Measurements from ENCODE around the gene ADAR. TPM values are rescaled to one million over a fixed set of nuclear protein-coding genes. Genes with fewer than 3 reads are reported as not detected.

ADAR gene
- polyA plus RNA-seq, 1 experiment, result 143 TPM

DNA sequence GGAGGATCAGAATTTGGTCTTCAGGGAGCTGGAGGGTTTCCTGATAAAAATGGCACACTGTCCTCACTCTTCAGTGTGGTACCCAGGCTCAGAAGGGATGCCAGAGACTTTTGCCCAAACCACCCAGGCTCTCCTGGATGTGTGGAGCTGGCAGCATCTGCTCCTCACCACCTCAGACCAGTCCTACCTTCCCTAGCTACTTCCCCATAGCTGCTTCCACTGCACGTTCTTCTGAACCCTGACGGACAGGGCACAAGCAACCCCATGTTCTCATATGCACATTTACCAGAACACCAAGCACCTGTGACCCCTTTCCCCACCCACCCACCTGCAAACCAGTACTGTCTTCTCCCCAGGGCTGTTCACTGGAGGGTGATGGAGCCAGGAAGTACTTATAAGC lies 4.7 kb downstream of the ADAR start:
- Histone ChIP-seq H3K36me3 (ENCODE audit: control insufficient read depth, insufficient read depth, low read length) (peaks cover 16% of the 10 kb centered on the region), H3K27me3 (ENCODE audit: control insufficient read depth, insufficient read depth, low read length) (no peaks in the 10 kb centered on the region), H3K4me3 (ENCODE audit: low read depth, low read length) (no peak overlapping the region)
- ChIA-PET POLR2A (no interaction called here), CTCF (interaction anchor here (0.6 to 1.0 kb wide), 2 partner anchors 12 to 44 kb away, joined by 3 read pairs; no protein-coding TSS in a partner anchor)
- no peak for DNase-seq (ENCODE audit: low read depth)
- TF ChIP-seq, protein P1, sequence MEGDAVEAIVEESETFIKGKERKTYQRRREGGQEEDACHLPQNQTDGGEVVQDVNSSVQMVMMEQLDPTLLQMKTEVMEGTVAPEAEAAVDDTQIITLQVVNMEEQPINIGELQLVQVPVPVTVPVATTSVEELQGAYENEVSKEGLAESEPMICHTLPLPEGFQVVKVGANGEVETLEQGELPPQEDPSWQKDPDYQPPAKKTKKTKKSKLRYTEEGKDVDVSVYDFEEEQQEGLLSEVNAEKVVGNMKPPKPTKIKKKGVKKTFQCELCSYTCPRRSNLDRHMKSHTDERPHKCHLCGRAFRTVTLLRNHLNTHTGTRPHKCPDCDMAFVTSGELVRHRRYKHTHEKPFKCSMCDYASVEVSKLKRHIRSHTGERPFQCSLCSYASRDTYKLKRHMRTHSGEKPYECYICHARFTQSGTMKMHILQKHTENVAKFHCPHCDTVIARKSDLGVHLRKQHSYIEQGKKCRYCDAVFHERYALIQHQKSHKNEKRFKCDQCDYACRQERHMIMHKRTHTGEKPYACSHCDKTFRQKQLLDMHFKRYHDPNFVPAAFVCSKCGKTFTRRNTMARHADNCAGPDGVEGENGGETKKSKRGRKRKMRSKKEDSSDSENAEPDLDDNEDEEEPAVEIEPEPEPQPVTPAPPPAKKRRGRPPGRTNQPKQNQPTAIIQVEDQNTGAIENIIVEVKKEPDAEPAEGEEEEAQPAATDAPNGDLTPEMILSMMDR (IDR thresholded peaks at IDR 0.05; ENCODE audit: insufficient read depth, low read depth, low read length), result no peak

DNA sequence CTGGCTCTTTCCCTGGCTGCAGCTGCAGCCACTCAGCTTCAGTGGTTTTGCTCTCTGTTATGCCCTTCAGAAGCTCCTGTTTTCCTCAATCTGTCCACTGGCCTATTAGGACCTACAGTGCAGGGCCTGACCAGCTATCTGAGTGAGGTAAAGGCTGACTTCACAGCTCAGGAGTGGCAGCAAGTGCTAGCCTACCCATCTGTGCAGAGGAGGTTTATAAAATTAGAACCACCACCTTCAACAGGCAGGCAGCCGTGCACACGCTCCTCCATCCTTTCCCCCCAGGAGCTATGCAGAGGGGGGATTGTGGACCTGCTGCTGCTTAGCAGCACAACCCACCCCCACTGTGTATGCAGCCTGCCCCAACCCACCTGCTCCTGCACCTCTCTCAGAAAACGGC lies 8.3 kb downstream of the ADAR start:
- peaks cover 38% of the 10 kb centered on the region for H3K36me3 ChIP-seq (ENCODE audit: control insufficient read depth, insufficient read depth, low read length)

DNA sequence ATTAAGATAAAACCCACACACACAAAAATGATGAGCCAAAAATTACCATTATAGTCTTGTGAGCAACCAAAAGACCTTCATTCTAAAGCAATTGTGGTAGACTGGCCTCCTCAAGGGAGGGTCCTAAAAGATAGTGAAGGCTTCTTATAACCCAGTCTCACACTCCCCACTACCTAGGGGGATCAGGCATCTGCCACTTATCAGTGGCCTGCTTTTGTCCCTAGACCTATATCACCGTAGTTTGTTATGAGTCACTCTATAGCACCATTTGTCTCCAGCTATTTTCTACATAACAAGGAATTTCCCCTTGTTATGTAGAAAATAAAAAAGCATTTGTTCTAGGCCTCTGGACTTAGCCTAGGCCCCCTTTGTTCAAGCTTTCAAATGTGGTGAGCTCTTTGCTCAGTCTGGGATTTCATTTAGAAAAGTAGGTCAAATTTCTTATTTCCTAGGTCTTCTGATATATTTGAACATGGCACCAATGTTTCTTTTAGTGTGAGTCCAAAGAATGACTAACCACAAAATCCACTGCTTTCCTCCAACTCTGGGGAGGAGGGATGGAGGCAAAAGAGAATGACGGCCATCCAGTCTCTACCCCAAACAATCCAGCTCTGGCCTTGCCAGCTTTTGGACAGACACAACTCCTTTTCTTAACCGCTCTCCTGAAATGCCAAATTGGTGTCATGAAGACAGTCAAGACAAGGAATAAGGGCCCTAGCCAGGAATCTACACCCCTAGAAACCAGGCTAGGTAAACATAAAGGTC lies 8.9 kb downstream of the ADAR start:
- H3K36me3 ChIP-seq (ENCODE audit: control insufficient read depth, insufficient read depth, low read length), result peaks cover 40% of the 10 kb centered on the region

More for the DNA sequence above, 8.3 kb downstream of the ADAR start:
- H3K27me3 ChIP-seq (ENCODE audit: control insufficient read depth, insufficient read depth, low read length), result no peaks in the 10 kb centered on the region
- CTCF ChIA-PET, result interaction anchor here (1.6 kb wide), 1 partner anchor 40 kb away, joined by 4 read pairs; no protein-coding TSS in a partner anchor
- POLR2A ChIA-PET, result no interaction called here
- no peak for DNase-seq (ENCODE audit: low read depth)
- H3K4me3 ChIP-seq (ENCODE audit: low read depth, low read length), result no peak overlapping the region
- TF ChIP-seq, protein P1 (IDR thresholded peaks at IDR 0.05; ENCODE audit: insufficient read depth, low read depth, low read length), result no peak

DNA sequence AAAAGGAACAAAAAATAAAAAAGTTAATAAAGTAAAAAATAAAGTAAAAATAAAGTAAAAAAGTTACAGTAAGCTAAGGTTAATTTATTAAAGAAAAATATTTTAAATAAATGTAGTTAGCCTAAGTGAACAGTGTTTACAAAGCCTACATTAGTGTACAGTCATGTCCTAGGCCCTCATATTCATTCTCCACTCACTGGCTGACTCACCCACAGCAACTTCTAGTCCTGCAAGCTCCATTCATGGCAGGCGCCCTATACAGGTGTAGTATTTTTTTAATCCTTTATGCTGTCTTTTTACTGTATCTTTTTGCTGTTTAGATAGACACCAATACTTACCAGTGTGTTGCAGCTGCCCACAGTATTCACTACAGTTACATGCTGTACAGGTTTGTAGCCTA lies 12.4 kb downstream of the ADAR start:
- Histone ChIP-seq H3K36me3 (ENCODE audit: control insufficient read depth, insufficient read depth, low read length) (peaks cover 35% of the 10 kb centered on the region), H3K4me3 (ENCODE audit: low read depth, low read length) (no peak overlapping the region), H3K27me3 (ENCODE audit: control insufficient read depth, insufficient read depth, low read length) (no peaks in the 10 kb centered on the region)
- CTCF ChIA-PET, result interaction anchor here (1.5 to 2.3 kb wide), 3 partner anchors 9 to 489 kb away, joined by 3 to 11 read pairs (median 4); no protein-coding TSS in a partner anchor
- POLR2A ChIA-PET, result interaction anchor here (1.0 kb wide), 1 partner anchor 28 kb away, joined by 3 read pairs; the partner anchor contains the start of gene CHRNB2
- TF ChIP-seq, protein P1 (IDR thresholded peaks at IDR 0.05; ENCODE audit: insufficient read depth, low read depth, low read length), result no peak
- no peak for DNase-seq (ENCODE audit: low read depth)

More for the DNA sequence above, 8.9 kb downstream of the ADAR start:
- TF ChIP-seq, protein P1 (IDR thresholded peaks at IDR 0.05; ENCODE audit: insufficient read depth, low read depth, low read length), result no peak
- DNase-seq (ENCODE audit: low read depth), result no peak
- POLR2A ChIA-PET, result no interaction called here
- Histone ChIP-seq H3K27me3 (ENCODE audit: control insufficient read depth, insufficient read depth, low read length) (no peaks in the 10 kb centered on the region), H3K4me3 (ENCODE audit: low read depth, low read length) (no peak overlapping the region)
- CTCF ChIA-PET, result interaction anchor here (1.6 kb wide), 1 partner anchor 39 kb away, joined by 4 read pairs; no protein-coding TSS in a partner anchor

DNA sequence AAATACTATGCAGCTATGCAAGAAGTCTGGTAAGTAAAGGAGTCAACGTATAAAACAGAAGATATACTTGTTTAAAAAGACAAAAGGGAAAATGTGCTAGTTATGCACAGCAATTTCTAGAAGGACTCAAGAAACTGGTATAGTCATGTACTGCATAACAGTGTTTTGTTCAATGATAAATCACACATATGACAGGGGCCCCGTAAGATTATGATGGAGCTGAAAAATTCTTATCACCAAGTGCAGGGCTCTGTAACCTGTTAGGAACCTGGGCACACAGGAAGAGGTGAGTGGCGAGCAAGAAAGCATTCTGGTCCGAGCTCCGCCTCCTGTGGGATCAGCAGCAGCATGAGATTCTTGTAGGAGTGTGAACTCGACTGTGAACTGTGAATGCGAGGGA lies 13.2 kb downstream of the ADAR start:
- peaks cover 38% of the 10 kb centered on the region for H3K36me3 ChIP-seq (ENCODE audit: control insufficient read depth, insufficient read depth, low read length)
- no peaks in the 10 kb centered on the region for H3K27me3 ChIP-seq (ENCODE audit: control insufficient read depth, insufficient read depth, low read length)
- CTCF ChIA-PET, result interaction anchor here (0.8 to 2.3 kb wide), 5 partner anchors 10 to 490 kb away, joined by 3 to 11 read pairs (median 4); no protein-coding TSS in a partner anchor
- POLR2A ChIA-PET, result no interaction called here
- TF ChIP-seq, protein P1 (IDR thresholded peaks at IDR 0.05; ENCODE audit: insufficient read depth, low read depth, low read length), result no peak
- no peak overlapping the region for H3K4me3 ChIP-seq (ENCODE audit: low read depth, low read length)
- DNase-seq (ENCODE audit: low read depth), result no peak
